HCT116 (cell line): Measurements from ENCODE around the gene HAND1. TPM values are rescaled to one million over a fixed set of nuclear protein-coding genes. Genes with fewer than 3 reads are reported as not detected.

ENCODE experiments used
- ATAC-seq: fragments of 200-7000 bp; cut with Tn5 transposase; 2 replicates; pipeline ENCODE4 v1.9.1; 2020; ENCODE audit warnings: mild to moderate bottlenecking, moderate library complexity
- BruUV-seq: library from RNA; stranded (reverse); fragments of 400-500 nt; replicated peaks from 2 replicates; lab custom pipeline; 2021; lab: Mats Ljungman, UMichigan
- CTCF ChIA-PET: fragments of 300-600 bp; sonication (Branson Sonifier 250); formaldehyde crosslinking; loops from one replicate; lab custom pipeline; 2021; ENCODE audit warnings: antibody characterized with exemption; lab: Charles Lee
- POLR2A ChIA-PET: fragments of 300-600, 350-600 bp; sonication (Branson Sonifier 250); formaldehyde crosslinking; loops from one replicate; lab custom pipeline; 2021; ENCODE audit warnings: antibody characterized with exemption; lab: Charles Lee
- RAD21 ChIA-PET, 2 experiments: fragments of 300-600 bp; sonication (Branson Sonifier 250); formaldehyde crosslinking; loops; one replicate each; lab custom pipeline; 2023; ENCODE audit warnings: low total read pairs in 2 of 2; ENCODE audit not compliant: uncharacterized antibody in 2 of 2, unreplicated experiment in 2 of 2, low non-redundant PET in 1 of 2; lab: Charles Lee
- DNase-seq: peaks from one replicate; pipeline ENCODE4 v3.0.0-alpha.2; 2010; ENCODE audit warnings: low read depth, low spot score
- H2AFZ ChIP-seq: fragments of 200-600 bp; shearing (Covaris generic), sonication (generic); 2 replicates; pipeline ENCODE4 v1.6.1; 2017; ENCODE audit warnings: low read depth, mixed run types, mixed read lengths, antibody characterized with exemption, low read length; ENCODE audit not compliant: poor library complexity, severe bottlenecking
- H3K27ac ChIP-seq: 2 replicates; pipeline ENCODE4 v1.5.1; 2012; ENCODE audit warnings: low read depth, low read length
- H3K27me3 ChIP-seq: fragments of 200-600 bp; sonication (generic); 2 replicates; pipeline ENCODE4 v1.6.1; 2016; ENCODE audit warnings: mixed run types, low read length, mixed read lengths; ENCODE audit not compliant: insufficient read depth
- H3K36me3 ChIP-seq, 2 experiments: fragments of 200-500 bp in 1 of 2; fragments of 200-600 bp in 1 of 2; sonication (Bioruptor generic) in 1 of 2; sonication (generic) in 1 of 2; 2 replicates each; pipeline versions ENCODE4 v1.5.1 to v1.6.1; 2014 to 2016; ENCODE audit warnings: low read length in 2 of 2, inconsistent platforms in 1 of 2, mixed read lengths in 1 of 2, mixed run types in 1 of 2; ENCODE audit not compliant: insufficient read depth in 2 of 2, control insufficient read depth in 1 of 2
- H3K4me1 ChIP-seq, 2 experiments: fragments of 200-600 bp in 1 of 2; sonication (generic) in 1 of 2; 2 replicates each; pipeline versions ENCODE4 v1.5.1 to v1.6.1; 2012 to 2017; ENCODE audit warnings: low read length in 2 of 2, inconsistent platforms in 1 of 2, mild to moderate bottlenecking in 1 of 2, mixed read lengths in 1 of 2, mixed run types in 1 of 2, moderate library complexity in 1 of 2; ENCODE audit not compliant: insufficient read depth in 2 of 2, control insufficient read depth in 1 of 2
- H3K4me2 ChIP-seq: fragments of 200-600 bp; sonication (generic); 2 replicates; pipeline ENCODE4 v1.6.1; 2017; ENCODE audit warnings: mixed run types, low read length, mixed read lengths
- H3K4me3 ChIP-seq, 2 experiments: fragments of 200-600 bp in 1 of 2; sonication (generic) in 1 of 2; replicated peaks in 1 of 2; 2 replicates each; pipeline ENCODE4 v1.5.1; 2011 to 2016; ENCODE audit warnings: low read length in 2 of 2, control low read depth in 1 of 2, low read depth in 1 of 2, mild to moderate bottlenecking in 1 of 2, mixed read lengths in 1 of 2, mixed run types in 1 of 2
- H3K79me2 ChIP-seq: fragments of 200-600 bp; sonication (generic); 2 replicates; pipeline ENCODE4 v1.6.1; 2017; ENCODE audit warnings: mild to moderate bottlenecking, mixed run types, low read length, moderate library complexity, mixed read lengths; ENCODE audit not compliant: insufficient read depth
- H3K9ac ChIP-seq: fragments of 200-600 bp; sonication (generic); 2 replicates; pipeline ENCODE4 v1.6.1; 2016; ENCODE audit warnings: low read length, mixed read lengths
- H3K9me2 ChIP-seq: fragments of 200-600 bp; sonication (generic), shearing (Covaris generic); 2 replicates; pipeline ENCODE4 v1.6.1; 2017; ENCODE audit warnings: mixed run types, mild to moderate bottlenecking, moderate library complexity; ENCODE audit not compliant: insufficient read depth
- H3K9me3 ChIP-seq, 2 experiments: fragments of 200-500 bp in 1 of 2; fragments of 200-600 bp in 1 of 2; sonication (Bioruptor generic) in 1 of 2; sonication (generic) in 1 of 2; 2 replicates each; pipeline ENCODE4 v1.6.1; 2014 to 2017; ENCODE audit warnings: low read length in 2 of 2, mixed read lengths in 2 of 2, inconsistent platforms in 1 of 2, low read depth in 1 of 2, mild to moderate bottlenecking in 1 of 2, mixed run types in 1 of 2, moderate library complexity in 1 of 2; ENCODE audit not compliant: control insufficient read depth in 1 of 2, insufficient read depth in 1 of 2
- H4K20me1 ChIP-seq: fragments of 200-600 bp; sonication (generic), shearing (Covaris generic); 2 replicates; pipeline ENCODE4 v1.6.1; 2017; ENCODE audit warnings: mixed run types, mild to moderate bottlenecking, moderate library complexity; ENCODE audit not compliant: insufficient read depth
- CBX3 ChIP-seq: IDR thresholded peaks from 2 replicates; pipeline ENCODE4 v1.6.1; 2012; ENCODE audit warnings: low read depth
- CEBPB ChIP-seq: IDR thresholded peaks from 2 replicates; pipeline ENCODE4 v1.6.1; 2012; ENCODE audit warnings: low read depth
- EGR1 ChIP-seq: IDR thresholded peaks from 2 replicates; pipeline ENCODE4 v1.6.1; 2012; ENCODE audit warnings: low read depth
- EZH2phosphoT487 ChIP-seq: fragments of 200-600 bp; IDR thresholded peaks from 2 replicates; pipeline ENCODE4 v1.6.1; 2018; ENCODE audit warnings: antibody characterized with exemption, borderline replicate concordance
- MAX ChIP-seq: IDR thresholded peaks from 2 replicates; pipeline ENCODE4 v1.6.1; 2012
- POLR2A ChIP-seq: IDR thresholded peaks from 2 replicates; pipeline ENCODE4 v1.7.0; 2011; ENCODE audit warnings: borderline replicate concordance; ENCODE audit not compliant: insufficient read depth, insufficient read length; ENCODE audit errors: extremely low read depth
- SIN3A ChIP-seq: IDR thresholded peaks from 2 replicates; pipeline ENCODE4 v1.6.1; 2012; ENCODE audit warnings: low read depth
- SP1 ChIP-seq: IDR thresholded peaks from 2 replicates; pipeline ENCODE4 v1.6.1; 2012; ENCODE audit warnings: low read depth
- SRF ChIP-seq: IDR thresholded peaks from 2 replicates; pipeline ENCODE4 v1.6.1; 2012; ENCODE audit warnings: low read depth
- YY1 ChIP-seq: IDR thresholded peaks from 2 replicates; pipeline ENCODE4 v1.6.1; 2011; ENCODE audit warnings: low read length, low read depth, moderate library complexity, mild to moderate bottlenecking; ENCODE audit not compliant: insufficient replicate concordance; ENCODE audit errors: extremely low read depth
- ZBTB33 ChIP-seq: IDR thresholded peaks from 2 replicates; pipeline ENCODE4 v1.6.1; 2011; ENCODE audit warnings: mild to moderate bottlenecking, low read length, moderate library complexity; ENCODE audit not compliant: insufficient replicate concordance; ENCODE audit errors: extremely low read depth
- intact Hi-C: fragments of 100-400 bp; cut with micrococcal nuclease; formaldehyde crosslinking; loops from 2 replicates; pipeline ENCODE4 v1.10.0; 2022
- total RNA-seq: library from RNA; stranded (reverse); gene quantifications from one replicate; pipeline ENCODE4 v1.2.1, GENCODE V29; 2021; ENCODE audit not compliant: unreplicated experiment

Gene HAND1
- total RNA-seq, 1 experiment from 2014 or later: not detected

- no peaks in the 10 kb centered on the region for H3K9me2 ChIP-seq
- H2AFZ ChIP-seq: no peak overlapping the region
- H3K9me3 ChIP-seq: no peaks in the 10 kb centered on the region
- H3K4me2 ChIP-seq: no peak overlapping the region
- H3K27ac ChIP-seq: no peak overlapping the region
- H3K9ac ChIP-seq: no peak overlapping the region
- H3K79me2 ChIP-seq: no peaks in the 10 kb centered on the region
- TF ChIP-seq EZH2phosphoT487 (no peak), SP1 (no peak), EGR1 (no peak), SRF (no peak), YY1 (no peak), MAX (no peak), CBX3 (no peak), ZBTB33 (no peak), SIN3A (no peak), CEBPB (no peak), POLR2A (no peak)
- H3K4me3 ChIP-seq: no peak overlapping the region
- ChIA-PET RAD21 (no interaction called here), CTCF (no interaction called here), POLR2A (no interaction called here)
- intact Hi-C loops: no loop called here
- H3K36me3 ChIP-seq: no peaks in the 10 kb centered on the region
- H4K20me1 ChIP-seq: no peaks in the 10 kb centered on the region
- ATAC-seq (no peak), DNase-seq (no peak)
- H3K27me3 ChIP-seq: no peaks in the 10 kb centered on the region
- H3K4me1 ChIP-seq: peaks cover 5 to 21% of the 10 kb centered on the region in 2 experiments; a peak in 3 of 4 replicates
- no TSS peak for BruUV-seq
Measured at GRCh38 chr5:154523709-154524108, 45.7 kb upstream of the HAND1 start.
